SU-DHL-6 (cell line): ENCODE data around the gene CALHM5.

Experiments
- H2AFZ ChIP-seq: fragments of 200-600 bp; sonication (generic); 2 replicates; pipeline ENCODE4 v1.6.1; 2014; ENCODE audit warnings: low read depth, mild to moderate bottlenecking, moderate library complexity, mixed read lengths, antibody characterized with exemption, low read length; ENCODE audit not compliant: severe bottlenecking
- H3F3A ChIP-seq: fragments of 200-600 bp; shearing (Covaris generic); 2 replicates; pipeline ENCODE4 v1.6.0; 2016; ENCODE audit warnings: antibody characterized with exemption, mild to moderate bottlenecking; ENCODE audit not compliant: insufficient read depth
- H3K27ac ChIP-seq: fragments of 200-600 bp; sonication (generic); 2 replicates; pipeline ENCODE4 v1.5.1; 2016; ENCODE audit warnings: low read depth, mild to moderate bottlenecking, low read length, moderate library complexity, mixed read lengths
- H3K27me3 ChIP-seq: fragments of 200-600 bp; sonication (generic), shearing (Covaris generic); 2 replicates; pipeline ENCODE4 v1.6.0; 2014; ENCODE audit warnings: mild to moderate bottlenecking, low read length
- H3K36me3 ChIP-seq: fragments of 200-600 bp; sonication (generic); 2 replicates; pipeline ENCODE4 v1.6.1; 2014; ENCODE audit warnings: mild to moderate bottlenecking, low read length, mixed read lengths
- H3K4me2 ChIP-seq: fragments of 300-600, 200-600 bp; shearing (Covaris generic), sonication (generic); 2 replicates; pipeline ENCODE4 v1.6.0; 2014; ENCODE audit warnings: low read length, low read depth, mild to moderate bottlenecking; ENCODE audit not compliant: poor library complexity, severe bottlenecking
- H3K4me3 ChIP-seq: fragments of 200-600 bp; sonication (generic); 2 replicates; pipeline ENCODE4 v1.5.1; 2014; ENCODE audit warnings: antibody characterized with exemption, low read length, mild to moderate bottlenecking, mixed read lengths; ENCODE audit not compliant: insufficient read depth, poor library complexity, severe bottlenecking
- H3K79me2 ChIP-seq: fragments of 200-600 bp; sonication (generic); 2 replicates; pipeline ENCODE4 v1.6.1; 2014; ENCODE audit warnings: mild to moderate bottlenecking, low read length, moderate library complexity; ENCODE audit not compliant: insufficient read depth
- H3K9ac ChIP-seq: fragments of 200-600 bp; sonication (generic); 2 replicates; pipeline ENCODE4 v1.7.0; 2014; ENCODE audit warnings: mild to moderate bottlenecking, low read length
- H3K9me2 ChIP-seq: fragments of 200-600 bp; sonication (generic); replicated peaks from 2 replicates; pipeline ENCODE4 v1.6.1; 2014; ENCODE audit warnings: low read length; ENCODE audit not compliant: insufficient read depth
- H3K9me3 ChIP-seq: fragments of 200-600 bp; sonication (generic); 2 replicates; pipeline ENCODE4 v1.6.1; 2014; ENCODE audit warnings: low read length, mixed read lengths; ENCODE audit not compliant: insufficient read depth
- H4K20me1 ChIP-seq: fragments of 200-600 bp; sonication (generic); 2 replicates; pipeline ENCODE4 v1.6.1; 2014; ENCODE audit warnings: low read depth, mild to moderate bottlenecking, antibody characterized with exemption, low read length, moderate library complexity, mixed read lengths
- CTCF ChIP-seq: fragments of 200-600 bp; sonication (generic); IDR thresholded peaks from one replicate; pipeline ENCODE4 v1.5.1; 2017; ENCODE audit warnings: antibody characterized with exemption, mild to moderate bottlenecking, low read length, moderate library complexity; ENCODE audit not compliant: insufficient read depth, poor library complexity, severe bottlenecking
- EZH2phosphoT487 ChIP-seq: fragments of 200-600 bp; sonication (generic), shearing (Covaris generic); conservative IDR thresholded peaks from 2 replicates; pipeline ENCODE4 v1.6.1; 2018; ENCODE audit warnings: mild to moderate bottlenecking, antibody characterized with exemption, low read length, moderate library complexity, mixed read lengths

The CALHM5 gene

GRCh38 chr6:116512111-116512559 lies 696 bp downstream of the CALHM5 start:
- Histone ChIP-seq H3K9ac (no peak overlapping the region), H3K79me2 (no peaks in the 10 kb centered on the region), H4K20me1 (no peaks in the 10 kb centered on the region), H3K27ac (no peak overlapping the region), H3K4me2 (no peak overlapping the region), H3K4me3 (no peak overlapping the region), H3K27me3 (no peaks in the 10 kb centered on the region), H3K36me3 (no peaks in the 10 kb centered on the region), H3F3A (no peaks in the 10 kb centered on the region), H2AFZ (no peak overlapping the region), H3K9me2 (no peaks in the 10 kb centered on the region), H3K9me3 (no peaks in the 10 kb centered on the region)
- TF ChIP-seq EZH2phosphoT487 (no peak), CTCF (no peak)

DNA sequence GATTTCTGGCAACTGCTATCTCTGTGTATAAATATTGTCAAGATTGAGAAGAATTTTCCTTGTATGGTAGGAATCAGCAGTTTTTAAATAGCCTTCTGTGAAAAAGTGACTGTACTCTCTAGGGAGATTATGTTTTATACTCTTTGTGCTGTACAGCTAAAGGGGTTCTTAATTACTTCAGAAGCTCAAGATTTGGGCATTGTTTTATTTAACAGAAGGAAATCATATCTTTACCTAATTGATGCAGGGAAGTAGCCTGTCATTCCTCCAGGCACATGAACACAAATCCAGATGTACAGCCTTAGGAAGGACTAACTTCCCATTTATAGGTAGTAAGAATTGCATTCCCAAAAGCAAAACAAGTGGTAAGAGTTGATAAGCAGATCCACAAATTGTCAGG lies 1.3 kb downstream of the CALHM5 start:
- Histone ChIP-seq H3K4me2 (no peak overlapping the region), H3K36me3 (no peaks in the 10 kb centered on the region), H3F3A (no peaks in the 10 kb centered on the region), H3K27ac (no peak overlapping the region), H3K9me2 (no peaks in the 10 kb centered on the region), H2AFZ (no peak overlapping the region), H3K4me3 (no peak overlapping the region), H4K20me1 (no peaks in the 10 kb centered on the region), H3K9me3 (no peaks in the 10 kb centered on the region), H3K79me2 (no peaks in the 10 kb centered on the region), H3K9ac (no peak overlapping the region), H3K27me3 (no peaks in the 10 kb centered on the region)
- no peak for TF ChIP-seq CTCF
- TF ChIP-seq EZH2phosphoT487 = no peak

GRCh38 chr6:116513224-116513875 lies 1.9 kb downstream of the CALHM5 start:
- H3K27ac ChIP-seq = no peak overlapping the region
- H3F3A ChIP-seq = no peaks in the 10 kb centered on the region
- no peaks in the 10 kb centered on the region for H4K20me1 ChIP-seq
- no peaks in the 10 kb centered on the region for H3K9me3 ChIP-seq
- no peaks in the 10 kb centered on the region for H3K27me3 ChIP-seq
- H3K79me2 ChIP-seq = no peaks in the 10 kb centered on the region
- no peak overlapping the region for H3K4me3 ChIP-seq
- no peak overlapping the region for H2AFZ ChIP-seq
- no peaks in the 10 kb centered on the region for H3K9me2 ChIP-seq
- H3K9ac ChIP-seq = no peak overlapping the region
- no peak for TF ChIP-seq EZH2phosphoT487
- no peak for TF ChIP-seq CTCF
- no peak overlapping the region for H3K4me2 ChIP-seq
- no peaks in the 10 kb centered on the region for H3K36me3 ChIP-seq
